Hepatocyte (in vitro differentiated cells): ENCODE measurements around the gene SLC44A5. TPM values are rescaled to one million over a fixed set of nuclear protein-coding genes. Genes with fewer than 3 reads are reported as not detected.

Experiments used
- DNase-seq: peaks from one replicate; pipeline ENCODE4 v3.0.0-alpha.2; 2016; ENCODE audit warnings: low spot score
- H2AFZ ChIP-seq: fragments of 200-600 bp; sonication (generic); 2 replicates; pipeline ENCODE4 v1.6.0; 2016; ENCODE audit warnings: antibody characterized with exemption, mild to moderate bottlenecking
- H3K27ac ChIP-seq: fragments of 200-600 bp; sonication (generic); 2 replicates; pipeline ENCODE4 v1.5.1; 2016; ENCODE audit warnings: mild to moderate bottlenecking
- H3K27me3 ChIP-seq: fragments of 200-600 bp; sonication (generic); 2 replicates; pipeline ENCODE4 v1.6.1; 2016
- H3K36me3 ChIP-seq: fragments of 200-600 bp; sonication (generic); replicated peaks from 2 replicates; pipeline ENCODE4 v1.5.1; 2016; ENCODE audit warnings: low read depth; ENCODE audit not compliant: insufficient read depth
- H3K4me1 ChIP-seq: fragments of 200-600 bp; sonication (generic); 2 replicates; pipeline ENCODE4 v1.5.1; 2016; ENCODE audit warnings: mild to moderate bottlenecking, moderate library complexity; ENCODE audit not compliant: insufficient read depth
- H3K4me2 ChIP-seq: fragments of 200-600 bp; sonication (generic); 2 replicates; pipeline ENCODE4 v1.6.0; 2016
- H3K4me3 ChIP-seq: fragments of 200-600 bp; sonication (generic); 2 replicates; pipeline ENCODE4 v1.5.1; 2016; ENCODE audit warnings: mild to moderate bottlenecking
- H3K79me2 ChIP-seq: fragments of 200-600 bp; sonication (generic); 2 replicates; pipeline ENCODE4 v1.6.0; 2017; ENCODE audit warnings: mild to moderate bottlenecking
- H3K9me2 ChIP-seq: fragments of 200-600 bp; sonication (generic); replicated peaks from 2 replicates; pipeline ENCODE4 v1.6.0; 2017; ENCODE audit warnings: mild to moderate bottlenecking; ENCODE audit not compliant: insufficient read depth
- H3K9me3 ChIP-seq: fragments of 200-600 bp; sonication (generic); 2 replicates; pipeline ENCODE4 v1.5.1; 2016; ENCODE audit warnings: low read depth, mild to moderate bottlenecking
- H4K20me1 ChIP-seq: fragments of 200-600 bp; sonication (generic); 2 replicates; pipeline ENCODE4 v1.6.0; 2016; ENCODE audit warnings: mild to moderate bottlenecking; ENCODE audit not compliant: insufficient read depth, poor library complexity, severe bottlenecking
- EZH2 ChIP-seq: fragments of 200-600 bp; sonication (generic); IDR thresholded peaks from 2 replicates; pipeline ENCODE4 v1.6.1; 2016; ENCODE audit warnings: antibody characterized with exemption, mild to moderate bottlenecking, borderline replicate concordance
- EZH2phosphoT487 ChIP-seq: fragments of 200-600 bp; sonication (generic); IDR thresholded peaks from one replicate; pipeline ENCODE4 v1.6.1; 2018; ENCODE audit warnings: antibody characterized with exemption, mild to moderate bottlenecking, low read depth, moderate library complexity; ENCODE audit not compliant: unreplicated experiment, severe bottlenecking
- WGBS: methylation state at CpG from one replicate; pipeline ENCODE4 v1.1.6; 2016; ENCODE audit warnings: low lambda C conversion rate; ENCODE audit errors: missing lambda C conversion rate; 5-methylcytosine and 5-hydroxymethylcytosine counted together
- polyA plus RNA-seq: library from polyadenylated mRNA; unstranded; fragments of >200 nt; fragmentation: Nextera tagmentation; extraction: Ambion mirVana; gene quantifications from 2 replicates; pipeline ENCODE4 v1.2.1, GENCODE V29; 2016
- total RNA-seq: library from RNA; depleted of rRNA; stranded (reverse); fragments of >200 nt; gene quantifications from 2 replicates; pipeline ENCODE4 v1.2.3, GENCODE V29; 2014
- TF ChIP-seq, protein P1 (sequence below): fragments of 200-600 bp; sonication (generic); IDR thresholded peaks from 2 replicates; pipeline ENCODE4 v1.5.1; 2016; ENCODE audit warnings: antibody characterized with exemption, mild to moderate bottlenecking; ENCODE audit not compliant: poor library complexity

SLC44A5 gene
- total and polyA plus RNA-seq, 2 experiments from 2014 or later, result 2.1 to 4.8 TPM

DNA sequence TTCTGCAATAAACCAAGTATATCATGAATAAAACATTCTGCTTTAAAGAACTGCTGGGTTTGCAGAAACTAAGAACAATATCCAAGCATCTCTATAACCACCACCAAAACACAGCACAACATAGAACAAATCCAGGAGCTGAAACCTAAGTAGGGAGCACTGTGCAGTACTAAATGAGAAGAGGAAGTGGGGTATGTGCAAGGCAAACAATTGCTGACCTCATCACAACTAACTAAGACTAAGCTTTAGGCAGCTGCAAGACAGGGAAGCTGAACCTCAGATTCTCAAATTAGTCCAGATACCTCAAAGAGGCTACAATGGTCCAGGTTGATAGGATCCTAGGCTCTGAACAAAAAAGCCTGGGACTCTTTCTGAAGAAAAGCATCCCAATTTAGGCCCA is 172.6 kb downstream of the SLC44A5 start:
- no peaks in the 10 kb centered on the region for H3K27me3 ChIP-seq
- no peak overlapping the region for H3K4me3 ChIP-seq
- H3K79me2 ChIP-seq, result no peaks in the 10 kb centered on the region
- no peaks in the 10 kb centered on the region for H3K36me3 ChIP-seq
- TF ChIP-seq, protein P1, sequence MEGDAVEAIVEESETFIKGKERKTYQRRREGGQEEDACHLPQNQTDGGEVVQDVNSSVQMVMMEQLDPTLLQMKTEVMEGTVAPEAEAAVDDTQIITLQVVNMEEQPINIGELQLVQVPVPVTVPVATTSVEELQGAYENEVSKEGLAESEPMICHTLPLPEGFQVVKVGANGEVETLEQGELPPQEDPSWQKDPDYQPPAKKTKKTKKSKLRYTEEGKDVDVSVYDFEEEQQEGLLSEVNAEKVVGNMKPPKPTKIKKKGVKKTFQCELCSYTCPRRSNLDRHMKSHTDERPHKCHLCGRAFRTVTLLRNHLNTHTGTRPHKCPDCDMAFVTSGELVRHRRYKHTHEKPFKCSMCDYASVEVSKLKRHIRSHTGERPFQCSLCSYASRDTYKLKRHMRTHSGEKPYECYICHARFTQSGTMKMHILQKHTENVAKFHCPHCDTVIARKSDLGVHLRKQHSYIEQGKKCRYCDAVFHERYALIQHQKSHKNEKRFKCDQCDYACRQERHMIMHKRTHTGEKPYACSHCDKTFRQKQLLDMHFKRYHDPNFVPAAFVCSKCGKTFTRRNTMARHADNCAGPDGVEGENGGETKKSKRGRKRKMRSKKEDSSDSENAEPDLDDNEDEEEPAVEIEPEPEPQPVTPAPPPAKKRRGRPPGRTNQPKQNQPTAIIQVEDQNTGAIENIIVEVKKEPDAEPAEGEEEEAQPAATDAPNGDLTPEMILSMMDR, result no peak
- TF ChIP-seq EZH2phosphoT487 (no peak), EZH2 (no peak)
- DNase-seq, result no peak
- H3K4me2 ChIP-seq, result no peak overlapping the region
- H3K27ac ChIP-seq, result no peak overlapping the region
- H4K20me1 ChIP-seq, result no peaks in the 10 kb centered on the region
- no peaks in the 10 kb centered on the region for H3K9me2 ChIP-seq
- no peaks in the 10 kb centered on the region for H3K4me1 ChIP-seq
- H3K9me3 ChIP-seq, result no peaks in the 10 kb centered on the region
- H2AFZ ChIP-seq, result no peak overlapping the region

DNA sequence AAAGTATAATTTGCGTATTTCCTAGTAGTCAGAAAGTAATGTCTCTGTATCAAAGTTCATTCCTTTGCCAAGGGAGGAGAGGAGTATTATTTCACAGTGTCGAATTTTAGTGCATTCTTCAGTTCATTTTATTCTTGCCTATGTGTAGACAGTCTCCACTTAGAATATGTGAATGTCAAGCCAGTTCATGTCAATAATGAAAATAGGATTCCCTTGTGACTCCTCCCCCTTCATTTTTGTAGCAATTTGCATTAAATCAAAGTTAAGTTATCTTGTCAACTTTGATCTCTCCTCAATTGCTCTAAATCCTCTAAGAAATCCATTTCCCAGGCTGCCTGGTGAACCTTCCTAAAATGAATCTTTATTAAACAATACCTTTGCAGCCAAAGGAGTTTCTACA is 179.1 kb downstream of the SLC44A5 start:
- H2AFZ ChIP-seq, result no peak overlapping the region
- no peaks in the 10 kb centered on the region for H4K20me1 ChIP-seq
- no peak overlapping the region for H3K27ac ChIP-seq
- H3K4me2 ChIP-seq, result no peak overlapping the region
- no peaks in the 10 kb centered on the region for H3K4me1 ChIP-seq
- no peak for TF ChIP-seq EZH2
- TF ChIP-seq, protein P1, result no peak
- no peak for TF ChIP-seq EZH2phosphoT487
- no peak overlapping the region for H3K4me3 ChIP-seq
- no peaks in the 10 kb centered on the region for H3K9me3 ChIP-seq
- H3K27me3 ChIP-seq, result no peaks in the 10 kb centered on the region
- no peak for DNase-seq
- H3K79me2 ChIP-seq, result no peaks in the 10 kb centered on the region
- H3K9me2 ChIP-seq, result no peaks in the 10 kb centered on the region
- H3K36me3 ChIP-seq, result no peaks in the 10 kb centered on the region
- 81% methylated on average over 2 of the region's 2 CpGs for WGBS

DNA sequence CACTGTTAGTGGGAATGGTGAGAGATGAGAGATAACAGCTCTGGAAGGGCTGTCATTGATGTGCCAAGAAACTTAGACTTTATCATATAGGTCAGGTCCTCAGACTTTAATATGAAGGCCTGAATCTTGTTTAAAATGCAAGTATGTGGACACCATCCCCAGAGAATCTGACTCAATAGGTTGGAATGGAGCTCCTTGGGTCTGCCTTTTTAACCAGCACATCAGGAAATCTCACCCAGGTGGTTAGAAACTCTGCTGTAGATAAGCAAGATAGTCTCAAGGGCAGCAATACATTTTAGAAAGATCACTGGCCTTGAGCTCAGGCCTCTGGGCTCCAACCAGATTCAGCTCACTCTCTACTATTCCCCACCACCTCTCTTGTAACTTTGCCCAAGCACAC is 180.4 kb downstream of the SLC44A5 start:
- H3K79me2 ChIP-seq, result no peaks in the 10 kb centered on the region
- TF ChIP-seq EZH2phosphoT487 (no peak), EZH2 (no peak)
- TF ChIP-seq, protein P1, result no peak
- no peaks in the 10 kb centered on the region for H3K9me2 ChIP-seq
- H3K9me3 ChIP-seq, result no peaks in the 10 kb centered on the region
- H4K20me1 ChIP-seq, result no peaks in the 10 kb centered on the region
- H3K4me3 ChIP-seq, result no peak overlapping the region
- DNase-seq, result no peak
- no peaks in the 10 kb centered on the region for H3K27me3 ChIP-seq
- H3K4me1 ChIP-seq, result no peaks in the 10 kb centered on the region
- H3K4me2 ChIP-seq, result no peak overlapping the region
- H3K27ac ChIP-seq, result no peak overlapping the region
- H2AFZ ChIP-seq, result no peak overlapping the region
- H3K36me3 ChIP-seq, result no peaks in the 10 kb centered on the region

- 94% methylated on average over 10 of the region's 10 CpGs for WGBS
- no peaks in the 10 kb centered on the region for H3K4me1 ChIP-seq
These were observed 184.2 kb downstream of the SLC44A5 start for GRCh38 chr1:75426688-75427087.

More at GRCh38 chr1:75426688-75427087, 184.2 kb downstream of the SLC44A5 start:
- no peak overlapping the region for H2AFZ ChIP-seq
- DNase-seq, result no peak
- no peaks in the 10 kb centered on the region for H3K36me3 ChIP-seq
- H3K9me3 ChIP-seq, result no peaks in the 10 kb centered on the region
- H3K4me3 ChIP-seq, result no peak overlapping the region
- no peak overlapping the region for H3K4me2 ChIP-seq
- no peaks in the 10 kb centered on the region for H3K79me2 ChIP-seq
- H3K27me3 ChIP-seq, result no peaks in the 10 kb centered on the region
- no peak overlapping the region for H3K27ac ChIP-seq
- no peaks in the 10 kb centered on the region for H4K20me1 ChIP-seq
- H3K9me2 ChIP-seq, result no peaks in the 10 kb centered on the region
- TF ChIP-seq EZH2 (no peak), EZH2phosphoT487 (no peak)
- TF ChIP-seq, protein P1, result no peak
